ENCODE data around the gene RHCE. TPM values are rescaled to one million over a fixed set of nuclear protein-coding genes. Genes with fewer than 3 reads are reported as not detected.
A peak's percentile ranks its signal among the peaks of the same experiment; 100 is the strongest.
"Not testable (repeated sequence)": the region's sequence is repeated elsewhere in the genome, so short reads cannot be mapped to it uniquely, and the experiment has no call there.

Gene RHCE
- total RNA-seq, 1 experiment from 2014 or later = 0.95 TPM

DNA sequence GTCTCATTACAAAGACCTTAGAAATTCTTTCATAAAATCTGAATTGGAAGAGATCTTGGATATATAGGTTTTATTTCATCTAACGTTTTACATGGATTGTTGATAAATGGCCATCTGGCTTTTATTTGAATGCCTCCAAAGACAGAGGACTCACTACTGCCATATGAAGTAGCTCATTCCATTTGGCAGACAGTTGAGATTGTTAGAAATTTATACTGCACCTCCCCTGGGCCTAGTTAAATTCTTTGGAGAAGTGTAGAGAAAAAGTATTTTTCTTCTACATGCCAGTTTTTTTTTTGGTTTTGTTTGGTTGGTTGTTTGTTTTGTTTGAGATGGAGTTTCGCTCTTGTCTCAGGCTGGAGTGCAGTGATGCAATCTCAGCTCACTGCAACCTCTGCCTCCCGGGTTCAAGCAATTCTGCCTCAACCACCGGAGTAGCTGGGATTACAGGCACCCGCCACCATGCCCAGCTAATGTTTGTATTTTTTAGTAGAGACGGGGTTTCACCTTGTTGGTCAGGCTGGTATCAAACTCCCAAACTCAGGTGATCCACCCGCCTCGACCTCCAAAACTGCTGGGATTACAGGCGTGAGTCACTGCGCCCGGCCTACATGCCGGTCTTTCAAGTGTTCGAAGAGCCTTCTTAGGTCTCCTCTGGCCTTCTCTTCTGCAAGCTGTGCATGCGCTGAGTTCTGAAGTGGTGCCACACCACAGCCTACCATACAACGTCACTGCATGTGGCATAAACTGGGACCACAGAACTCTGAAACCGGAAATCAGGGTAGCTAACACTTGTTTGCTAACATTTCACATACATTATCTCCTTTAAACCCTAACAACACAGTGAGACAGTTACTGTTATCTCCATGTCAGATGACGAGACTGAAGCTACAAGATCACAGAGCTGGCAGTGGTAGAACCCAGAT is 57.7 kb downstream of the RHCE start:
- not testable (repeated sequence) for H3K27ac ChIP-seq; H3K27me3 ChIP-seq (replicated peaks); H3K9me3 ChIP-seq (replicated peaks); H3K4me3 ChIP-seq; DNase-seq (ENCODE audit: low read depth in 1 of 2, low spot score in 2 of 2)
- peaks cover 26% of the 10 kb centered on the region for H3K4me1 ChIP-seq (replicated peaks)
- H3K36me3 ChIP-seq = peaks cover 33% of the 10 kb centered on the region

GRCh38 chr1:25361901-25362300 is 58.7 kb downstream of the RHCE start:
- H3K27ac ChIP-seq = no peak overlapping the region
- no peaks in the 10 kb centered on the region for H3K9me3 ChIP-seq (replicated peaks)
- H3K36me3 ChIP-seq = peaks cover 40% of the 10 kb centered on the region
- H3K27me3 ChIP-seq (replicated peaks) = no peaks in the 10 kb centered on the region
- no peak overlapping the region for H3K4me3 ChIP-seq
- peaks cover 26% of the 10 kb centered on the region for H3K4me1 ChIP-seq (replicated peaks)
- DNase-seq (ENCODE audit: low read depth in 1 of 2, low spot score in 2 of 2) = no peak

DNA sequence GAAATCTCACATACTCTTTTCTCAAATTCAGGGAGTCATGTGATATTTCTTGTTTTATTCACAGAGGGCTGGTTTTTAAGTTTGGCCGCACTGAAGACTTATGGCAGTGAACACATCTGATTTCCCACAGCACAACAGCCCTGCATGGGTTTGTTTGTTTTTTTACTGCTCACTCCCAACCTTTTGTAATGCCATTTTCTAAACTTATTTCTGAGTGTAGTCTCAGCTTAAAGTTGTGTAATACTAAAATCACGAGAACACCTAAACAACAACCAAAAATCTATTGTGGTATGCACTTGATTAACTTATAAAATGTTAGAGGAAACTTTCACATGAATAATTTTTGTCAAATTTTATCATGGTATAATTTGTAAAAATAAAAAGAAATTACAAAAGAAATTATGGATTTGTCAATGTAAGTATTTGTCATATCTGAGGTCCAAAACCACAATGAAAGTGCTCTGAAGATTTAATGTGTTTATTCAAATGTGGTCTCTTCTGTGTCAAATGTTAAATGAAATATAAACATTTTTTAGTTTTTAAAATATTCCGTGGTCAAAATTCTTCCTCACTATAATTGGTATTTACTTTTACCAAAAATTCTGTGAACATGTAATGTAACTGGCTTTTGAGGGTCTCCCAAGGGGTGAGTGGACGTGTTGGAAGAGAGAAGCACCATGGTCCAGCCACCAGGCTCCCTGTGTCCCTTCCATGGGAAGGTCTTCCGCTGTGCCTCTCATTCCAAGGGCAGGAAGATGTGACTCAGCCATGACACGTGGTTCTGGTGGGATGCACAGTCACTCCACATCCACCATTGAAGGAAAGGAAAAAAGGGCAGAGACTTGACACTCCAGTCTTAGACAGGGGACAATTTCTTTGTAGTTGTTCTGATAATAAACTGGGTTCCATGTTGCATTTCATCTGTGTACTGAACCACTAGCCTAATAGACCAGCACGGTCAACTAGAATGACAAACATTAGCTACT is 59.7 kb downstream of the RHCE start:
- peak overlapping the region; percentile 71 for H3K27ac ChIP-seq
- DNase-seq (ENCODE audit: low read depth in 1 of 2, low spot score in 2 of 2) = peak; percentile 74 to 77
- peaks cover 31% of the 10 kb centered on the region for H3K4me1 ChIP-seq (replicated peaks)
- no peak overlapping the region for H3K4me3 ChIP-seq
- peaks cover 49% of the 10 kb centered on the region for H3K36me3 ChIP-seq
- H3K27me3 ChIP-seq (replicated peaks) = no peaks in the 10 kb centered on the region
- H3K9me3 ChIP-seq (replicated peaks) = no peaks in the 10 kb centered on the region

- no peaks in the 10 kb centered on the region for H3K27me3 ChIP-seq (replicated peaks)
- no peaks in the 10 kb centered on the region for H3K9me3 ChIP-seq (replicated peaks)
- H3K36me3 ChIP-seq = peaks cover 80% of the 10 kb centered on the region
- H3K4me1 ChIP-seq (replicated peaks) = peaks cover 26% of the 10 kb centered on the region
- no peak overlapping the region for H3K4me3 ChIP-seq
- DNase-seq (ENCODE audit: low read depth in 1 of 2, low spot score in 2 of 2) = no peak
- no peak overlapping the region for H3K27ac ChIP-seq
Observed at GRCh38 chr1:25356848-25357247, 63.8 kb downstream of the RHCE start.

DNA sequence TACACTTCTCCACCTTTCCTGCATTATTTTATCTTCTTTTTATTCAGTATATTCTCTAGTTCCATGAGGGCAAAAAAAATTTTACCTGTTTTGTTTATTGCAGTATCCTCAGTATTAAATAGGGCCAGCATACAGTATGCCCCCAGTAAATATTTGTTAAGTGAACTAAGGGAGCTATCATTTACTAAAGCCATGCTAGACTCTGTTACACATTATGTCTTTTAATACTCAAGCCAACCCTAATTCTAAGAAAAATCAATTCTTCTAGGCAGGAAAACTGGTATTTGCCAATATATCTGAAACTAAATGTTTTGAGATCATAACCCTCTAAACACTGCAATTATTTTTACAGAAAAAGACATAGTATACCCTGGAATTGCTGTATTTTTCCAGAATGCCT is 64.2 kb downstream of the RHCE start:
- peaks cover 22% of the 10 kb centered on the region for H3K4me1 ChIP-seq (replicated peaks)
- H3K36me3 ChIP-seq = peaks cover 78% of the 10 kb centered on the region
- H3K9me3 ChIP-seq (replicated peaks) = no peaks in the 10 kb centered on the region
- no peak overlapping the region for H3K27ac ChIP-seq
- DNase-seq (ENCODE audit: low read depth in 1 of 2, low spot score in 2 of 2) = no peak
- no peak overlapping the region for H3K4me3 ChIP-seq
- no peaks in the 10 kb centered on the region for H3K27me3 ChIP-seq (replicated peaks)

DNA sequence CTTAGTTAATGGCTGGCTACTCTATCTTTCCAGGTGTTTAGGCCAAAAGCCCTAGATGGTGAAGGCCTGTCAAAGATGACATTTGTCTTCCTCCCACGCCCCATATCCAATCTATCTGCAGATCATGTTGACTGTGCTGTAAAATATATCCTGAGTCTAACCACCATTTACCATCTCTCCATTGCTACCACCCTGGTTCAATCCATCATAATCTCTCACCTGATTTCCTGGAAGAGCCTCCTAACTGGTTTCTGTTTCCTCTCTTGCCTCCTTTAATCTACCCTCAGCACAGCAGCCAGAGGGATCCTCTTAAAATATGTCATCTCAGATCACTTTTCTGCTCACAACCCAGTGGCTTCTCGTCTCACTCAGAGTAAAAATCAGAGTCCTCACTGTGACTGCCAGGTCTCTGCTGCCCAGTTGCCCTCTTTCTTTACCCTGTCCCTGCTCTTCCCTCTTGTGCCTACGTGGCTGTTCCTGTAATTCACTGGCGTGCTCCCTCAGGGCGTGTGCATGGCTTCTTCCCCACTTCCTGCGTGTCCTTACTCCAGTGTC is 64.7 kb downstream of the RHCE start:
- Histone ChIP-seq H3K9me3 (replicated peaks) (no peaks in the 10 kb centered on the region), H3K4me3 (no peak overlapping the region), H3K27ac (no peak overlapping the region), H3K27me3 (replicated peaks) (no peaks in the 10 kb centered on the region), H3K4me1 (replicated peaks) (peaks cover 17% of the 10 kb centered on the region), H3K36me3 (peaks cover 77% of the 10 kb centered on the region)
- DNase-seq (ENCODE audit: low read depth in 1 of 2, low spot score in 2 of 2) = no peak

DNA sequence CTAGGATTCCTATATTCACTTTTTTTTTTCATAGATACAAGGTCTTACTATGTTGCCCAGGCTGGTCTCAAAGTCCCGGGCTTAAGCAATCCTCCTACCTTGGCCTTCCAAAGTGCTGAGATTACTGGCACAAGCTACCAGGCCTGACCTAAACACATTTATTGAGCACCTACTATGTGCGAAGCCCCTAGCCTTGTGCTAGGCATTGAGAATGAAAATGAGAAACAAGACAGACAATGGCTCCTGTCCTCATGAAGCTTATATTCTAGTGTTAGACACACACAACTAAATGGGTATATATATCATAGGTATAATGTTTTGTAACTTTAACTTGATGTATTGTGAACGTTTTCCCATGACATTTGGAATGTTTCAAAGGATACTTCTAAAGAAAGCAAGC is 71.0 kb downstream of the RHCE start:
- Histone ChIP-seq H3K27me3 (replicated peaks) (no peaks in the 10 kb centered on the region), H3K27ac (no peak overlapping the region), H3K36me3 (peaks cover 56% of the 10 kb centered on the region), H3K4me1 (replicated peaks) (no peaks in the 10 kb centered on the region), H3K9me3 (replicated peaks) (no peaks in the 10 kb centered on the region), H3K4me3 (no peak overlapping the region)
- DNase-seq (ENCODE audit: low read depth in 1 of 2, low spot score in 2 of 2) = no peak

DNA sequence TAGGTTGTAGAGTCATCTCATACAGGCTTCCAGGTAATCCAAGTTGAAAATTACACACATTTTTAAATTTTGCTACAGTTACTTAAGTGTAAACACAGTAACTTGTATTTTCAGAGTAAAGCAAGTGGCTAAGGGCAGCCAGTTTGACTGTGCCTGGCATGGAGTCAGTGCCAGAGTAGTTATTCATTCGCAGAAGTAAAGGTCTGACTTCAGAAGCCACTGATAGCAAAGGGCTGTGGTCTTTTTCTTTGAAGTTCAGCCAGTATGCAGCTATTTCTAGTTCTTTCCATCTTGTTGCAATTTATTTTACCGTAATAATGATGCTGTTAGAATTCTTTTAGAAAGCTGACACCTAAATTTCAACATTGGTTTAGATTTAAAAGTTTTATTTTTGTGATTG is 73.1 kb downstream of the RHCE start:
- Histone ChIP-seq H3K27me3 (replicated peaks) (no peaks in the 10 kb centered on the region), H3K4me1 (replicated peaks) (peaks cover 6% of the 10 kb centered on the region), H3K36me3 (peaks cover 42% of the 10 kb centered on the region), H3K27ac (no peak overlapping the region), H3K4me3 (no peak overlapping the region), H3K9me3 (replicated peaks) (no peaks in the 10 kb centered on the region)
- DNase-seq (ENCODE audit: low read depth in 1 of 2, low spot score in 2 of 2) = no peak

- DNase-seq (ENCODE audit: low read depth in 1 of 2, low spot score in 2 of 2) = peak; percentile 40 to 78
- H3K9me3 ChIP-seq (replicated peaks) = no peaks in the 10 kb centered on the region
- no peak overlapping the region for H3K27ac ChIP-seq
- peaks cover 39% of the 10 kb centered on the region for H3K36me3 ChIP-seq
- peaks cover 13% of the 10 kb centered on the region for H3K4me1 ChIP-seq (replicated peaks)
- H3K4me3 ChIP-seq = no peak overlapping the region
- H3K27me3 ChIP-seq (replicated peaks) = 0 out of 2 replicates have a peak, but pooled peaks cover 2% of the 10 kb centered on the region
Observed at GRCh38 chr1:25343872-25344271, 76.8 kb downstream of the RHCE start.

- Histone ChIP-seq H3K36me3 (peaks cover 38% of the 10 kb centered on the region), H3K27me3 (replicated peaks) (0 out of 2 replicates have a peak, but pooled peaks cover 2% of the 10 kb centered on the region), H3K4me3 (no peak overlapping the region), H3K4me1 (replicated peaks) (peaks cover 13% of the 10 kb centered on the region), H3K9me3 (replicated peaks) (no peaks in the 10 kb centered on the region), H3K27ac (no peak overlapping the region)
- DNase-seq (ENCODE audit: low read depth in 1 of 2, low spot score in 2 of 2) = no peak
Observed at GRCh38 chr1:25342846-25343245, 77.8 kb downstream of the RHCE start.

DNA sequence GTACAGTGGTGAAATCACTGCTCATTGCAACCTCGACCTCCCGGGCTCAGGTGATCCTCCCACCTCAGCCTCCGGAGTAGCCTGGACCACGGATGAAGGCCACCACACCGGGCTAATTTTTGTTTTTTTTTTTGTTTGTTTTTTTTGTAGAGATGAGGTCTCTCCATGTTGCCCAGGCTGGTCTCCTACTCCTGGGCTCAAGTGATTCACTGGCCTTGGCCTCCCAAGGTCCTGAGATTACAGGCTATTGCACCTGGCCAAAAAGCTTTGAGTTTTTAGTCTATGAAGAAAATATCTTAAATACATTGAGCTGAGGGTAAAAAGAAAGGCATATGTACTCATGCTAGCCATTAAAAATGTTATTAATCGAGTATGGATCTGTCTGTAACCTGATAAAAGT is 78.9 kb downstream of the RHCE start:
- no peak overlapping the region for H3K27ac ChIP-seq
- H3K4me3 ChIP-seq = no peak overlapping the region
- H3K9me3 ChIP-seq (replicated peaks) = no peaks in the 10 kb centered on the region

DNA sequence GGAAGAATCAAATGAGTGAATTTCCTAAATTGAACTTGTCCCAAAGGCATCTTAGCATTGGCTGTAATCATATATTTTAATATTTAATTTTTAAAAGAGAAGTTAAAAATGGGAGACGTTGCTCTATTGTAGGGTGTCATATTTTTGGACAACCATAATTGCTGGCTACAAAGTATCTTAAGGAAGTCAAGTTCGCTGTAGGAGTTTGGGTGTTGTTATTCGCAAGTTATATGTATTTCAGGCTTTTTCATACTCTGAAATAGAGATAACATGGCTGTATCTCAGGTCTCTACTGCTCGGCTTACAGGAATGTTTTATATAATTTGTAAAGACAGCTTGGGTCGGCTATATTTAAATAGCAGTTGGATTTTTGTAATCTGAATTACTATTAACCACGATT is 81.6 kb downstream of the RHCE start:
- Histone ChIP-seq H3K4me3 (peak overlapping the region; percentile 85), H3K4me1 (replicated peaks) (peaks cover 13% of the 10 kb centered on the region), H3K27ac (peak overlapping the region; percentile 78), H3K36me3 (peaks cover 20% of the 10 kb centered on the region), H3K9me3 (replicated peaks) (no peaks in the 10 kb centered on the region), H3K27me3 (replicated peaks) (0 out of 2 replicates have a peak, but pooled peaks cover 2% of the 10 kb centered on the region)
- no peak for DNase-seq (ENCODE audit: low read depth in 1 of 2, low spot score in 2 of 2)

More for the DNA sequence above, 78.9 kb downstream of the RHCE start:
- Histone ChIP-seq H3K4me1 (replicated peaks) (peaks cover 13% of the 10 kb centered on the region), H3K27me3 (replicated peaks) (0 out of 2 replicates have a peak, but pooled peaks cover 2% of the 10 kb centered on the region), H3K36me3 (peaks cover 35% of the 10 kb centered on the region)
- DNase-seq (ENCODE audit: low read depth in 1 of 2, low spot score in 2 of 2) = no peak

DNA sequence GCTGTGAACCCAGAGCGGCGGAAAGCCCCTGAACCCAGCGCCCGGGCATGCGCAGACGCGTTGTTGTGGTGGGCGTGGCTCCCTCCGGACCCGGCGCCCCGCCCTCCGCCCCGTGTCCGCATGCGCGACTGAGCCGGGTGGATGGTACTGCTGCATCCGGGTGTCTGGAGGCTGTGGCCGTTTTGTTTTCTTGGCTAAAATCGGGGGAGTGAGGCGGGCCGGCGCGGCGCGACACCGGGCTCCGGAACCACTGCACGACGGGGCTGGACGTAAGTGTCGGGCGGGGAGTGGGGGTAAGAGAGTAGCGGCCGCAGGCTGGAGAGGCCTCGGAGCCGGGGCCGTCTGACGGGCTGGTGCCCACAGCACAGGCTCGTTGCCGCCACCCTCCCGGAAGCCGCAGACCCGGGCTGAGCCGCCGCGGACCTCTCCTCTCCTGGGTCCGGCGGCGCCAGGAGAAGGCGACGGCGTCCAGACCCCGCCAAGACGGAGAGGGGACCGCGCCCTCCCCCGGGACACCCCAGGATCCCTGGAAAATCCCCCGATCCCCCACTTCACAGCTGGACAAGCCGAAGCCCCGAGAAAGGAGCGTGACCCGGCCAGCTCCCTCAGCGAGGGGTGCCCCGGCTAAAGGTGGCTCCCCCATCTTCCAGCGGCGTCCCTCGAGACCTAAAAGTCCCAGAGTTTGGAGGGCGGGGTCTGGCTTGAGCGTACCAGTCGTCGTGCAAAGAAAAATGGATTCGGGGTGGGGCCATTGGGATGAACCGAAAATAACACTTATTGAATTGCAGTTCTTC is 82.2 kb downstream of the RHCE start, which contains the start of gene TMEM50A:
Gene TMEM50A (plus strand): TSS at position 147 of the 794 bp plus-strand sequence. CDS start 2,153 bp downstream, outside the sequence.
- 0 out of 2 replicates have a peak, but pooled peaks cover 2% of the 10 kb centered on the region for H3K27me3 ChIP-seq (replicated peaks)
- peaks cover 20% of the 10 kb centered on the region for H3K36me3 ChIP-seq
- peak within 1 kb of the TSS; percentile 85 for H3K4me3 ChIP-seq
- H3K9me3 ChIP-seq (replicated peaks) = no peaks in the 10 kb centered on the region
- peak; percentile 91 to 94 for DNase-seq (ENCODE audit: low read depth in 1 of 2, low spot score in 2 of 2)
- peaks cover 7% of the 10 kb centered on the region for H3K4me1 ChIP-seq (replicated peaks)
- H3K27ac ChIP-seq = peak within 1 kb of the TSS; percentile 78

Measured in SJSA1 (cell line).